ENCODE measurements around the gene HOMEZ. TPM values are rescaled to one million over a fixed set of nuclear protein-coding genes. Genes with fewer than 3 reads are reported as not detected.

The HOMEZ gene
- total and polyA plus RNA-seq, 2 experiments from 2014 or later: 5.3 to 7.9 TPM

GRCh38 chr14:23322568-23323517, 36.9 kb upstream of the HOMEZ start (continued):
- TF ChIP-seq ZNF462 (CRISPR knock-in tag; IDR thresholded peaks at IDR 0.05) (no peak), CREB1 (CRISPR knock-in tag; IDR thresholded peaks at IDR 0.05; ENCODE audit: low read depth) (no peak), JUNB (IDR thresholded peaks at IDR 0.05; ENCODE audit: unreplicated experiment) (no peak), EZH2phosphoT487 (IDR thresholded peaks at IDR 0.05; ENCODE audit: unreplicated experiment) (no peak), POLR2AphosphoS5 (IDR thresholded peaks at IDR 0.05; ENCODE audit: low read depth) (no peak), EZH2 (IDR thresholded peaks at IDR 0.05; ENCODE audit: low read depth, unreplicated experiment) (no peak), ZNF331 (CRISPR knock-in tag; IDR thresholded peaks at IDR 0.05; ENCODE audit: low read depth) (no peak)
